WTC11 (cell line): ENCODE results near the gene AGBL1. TPM values are rescaled to one million over a fixed set of nuclear protein-coding genes. Genes with fewer than 3 reads are reported as not detected.

Experiments
- ATAC-seq: fragments of 200-7000 bp; cut with Tn5 transposase; 2 replicates; pipeline ENCODE4 v1.10.0; 2021; ENCODE audit warnings: mild to moderate bottlenecking, moderate library complexity
- CTCF ChIA-PET: fragments of 300-600 bp; sonication (Branson Sonifier 250); formaldehyde crosslinking; loops from one replicate; lab custom pipeline; 2021; ENCODE audit warnings: antibody characterized with exemption; lab: Charles Lee
- POLR2A ChIA-PET: fragments of 350-600 bp; sonication (Branson Sonifier 250); formaldehyde crosslinking; loops from one replicate; lab custom pipeline; 2021; ENCODE audit warnings: antibody characterized with exemption; lab: Charles Lee
- DNase-seq: peaks from one replicate; pipeline ENCODE4 v3.0.0; 2021; ENCODE audit warnings: low spot score
- H3K27ac Mint-ChIP-seq: 2 replicates; pipeline ENCODE4 v1.8.0; 2021; ENCODE audit warnings: mixed read lengths
- H3K27me3 Mint-ChIP-seq: 2 replicates; pipeline ENCODE4 v1.8.0; 2021; ENCODE audit warnings: low read depth, mild to moderate bottlenecking, moderate library complexity, mixed read lengths
- H3K36me3 Mint-ChIP-seq: 2 replicates; pipeline ENCODE4 v1.8.0; 2021; ENCODE audit warnings: mixed read lengths
- H3K4me1 Mint-ChIP-seq: 2 replicates; pipeline ENCODE4 v1.8.0; 2022; ENCODE audit warnings: mixed read lengths
- H3K4me3 Mint-ChIP-seq: 2 replicates; pipeline ENCODE4 v1.8.0; 2021; ENCODE audit warnings: mild to moderate bottlenecking, moderate library complexity, mixed read lengths
- H3K9me3 Mint-ChIP-seq: 2 replicates; pipeline ENCODE4 v1.8.0; 2021; ENCODE audit warnings: mixed read lengths
- ATF1 ChIP-seq: sonication (generic); formaldehyde crosslinking; IDR thresholded peaks from 2 replicates; pipeline ENCODE4 v1.8.1; 2023; ENCODE audit warnings: mild to moderate bottlenecking, moderate library complexity, missing genetic modification reagents
- CBFB ChIP-seq: sonication (generic); formaldehyde crosslinking; IDR thresholded peaks from 2 replicates; pipeline ENCODE4 v1.8.1; 2022; ENCODE audit warnings: mild to moderate bottlenecking, low read depth, missing genetic modification reagents
- ESRRA ChIP-seq: sonication (generic); formaldehyde crosslinking; IDR thresholded peaks from 2 replicates; pipeline ENCODE4 v1.8.1; 2022; ENCODE audit warnings: mild to moderate bottlenecking, missing genetic modification reagents, borderline replicate concordance
- FOXJ3 ChIP-seq: sonication (generic); formaldehyde crosslinking; IDR thresholded peaks from 2 replicates; pipeline ENCODE4 v1.9.0; 2021; ENCODE audit warnings: missing genetic modification reagents, mild to moderate bottlenecking, borderline replicate concordance
- FOXK1 ChIP-seq: sonication (generic); formaldehyde crosslinking; IDR thresholded peaks from 2 replicates; pipeline ENCODE4 v1.8.0; 2022; ENCODE audit warnings: mild to moderate bottlenecking, moderate library complexity, missing genetic modification reagents
- GRHL2 ChIP-seq: fragments of 250-450 bp; sonication (Bioruptor Pico); IDR thresholded peaks from 2 replicates; pipeline ENCODE4 v1.8.0; 2022; ENCODE audit warnings: mild to moderate bottlenecking, moderate library complexity; ENCODE audit not compliant: insufficient replicate concordance, severe bottlenecking
- GTF2I ChIP-seq: fragments of 250-450 bp; sonication (Bioruptor Pico); conservative IDR thresholded peaks from 2 replicates; pipeline ENCODE4 v1.4.0; 2021; ENCODE audit warnings: mild to moderate bottlenecking
- IRF2 ChIP-seq: sonication (generic); formaldehyde crosslinking; IDR thresholded peaks from 2 replicates; pipeline ENCODE4 v1.8.0; 2022; ENCODE audit warnings: low read depth, missing genetic modification reagents, borderline replicate concordance
- MYBL2 ChIP-seq: sonication (generic); formaldehyde crosslinking; IDR thresholded peaks from 2 replicates; pipeline ENCODE4 v1.8.1; 2023; ENCODE audit warnings: mild to moderate bottlenecking, moderate library complexity, missing genetic modification reagents
- NFATC4 ChIP-seq: fragments of 250-450 bp; sonication (Bioruptor Pico); IDR thresholded peaks from 2 replicates; pipeline ENCODE4 v1.9.0; 2021; ENCODE audit warnings: mild to moderate bottlenecking
- NR1H2 ChIP-seq: sonication (generic); formaldehyde crosslinking; IDR thresholded peaks from 2 replicates; pipeline ENCODE4 v1.9.0; 2021; ENCODE audit warnings: mild to moderate bottlenecking, moderate library complexity, missing genetic modification reagents
- RELA ChIP-seq: sonication (generic); formaldehyde crosslinking; IDR thresholded peaks from 2 replicates; pipeline ENCODE4 v1.8.1; 2022; ENCODE audit warnings: missing genetic modification reagents, mild to moderate bottlenecking, borderline replicate concordance
- RORB ChIP-seq: fragments of 250-450 bp; sonication (Bioruptor Pico); IDR thresholded peaks from 2 replicates; pipeline ENCODE4 v1.9.0; 2021; ENCODE audit warnings: mild to moderate bottlenecking
- SMAD3 ChIP-seq: sonication (generic); formaldehyde crosslinking; IDR thresholded peaks from 2 replicates; pipeline ENCODE4 v1.8.0; 2022; ENCODE audit warnings: missing genetic modification reagents, mild to moderate bottlenecking, borderline replicate concordance
- TCF7 ChIP-seq: sonication (generic); formaldehyde crosslinking; IDR thresholded peaks from 2 replicates; pipeline ENCODE4 v1.8.0; 2022; ENCODE audit warnings: mild to moderate bottlenecking, low read depth, missing genetic modification reagents, moderate library complexity
- TEAD1 ChIP-seq: sonication (generic); formaldehyde crosslinking; IDR thresholded peaks from 2 replicates; pipeline ENCODE4 v1.8.0; 2022; ENCODE audit warnings: mild to moderate bottlenecking, missing genetic modification reagents
- ZBTB21 ChIP-seq: sonication (generic); formaldehyde crosslinking; IDR thresholded peaks from 2 replicates; pipeline ENCODE4 v1.8.1; 2023; ENCODE audit warnings: mild to moderate bottlenecking, missing genetic modification reagents, borderline replicate concordance
- ZNF121 ChIP-seq: sonication (generic); formaldehyde crosslinking; IDR thresholded peaks from 2 replicates; pipeline ENCODE4 v1.8.0; 2023; ENCODE audit warnings: missing genetic modification reagents
- ZNF138 ChIP-seq: sonication (generic); formaldehyde crosslinking; conservative IDR thresholded peaks from 2 replicates; pipeline ENCODE4 v1.8.1; 2022; ENCODE audit warnings: mild to moderate bottlenecking, moderate library complexity, missing genetic modification reagents
- ZNF232 ChIP-seq: sonication (generic); formaldehyde crosslinking; IDR thresholded peaks from 2 replicates; pipeline ENCODE4 v1.8.0; 2022; ENCODE audit warnings: mild to moderate bottlenecking, missing genetic modification reagents
- ZNF423 ChIP-seq: fragments of 250-450 bp; sonication (Bioruptor Pico); IDR thresholded peaks from 2 replicates; pipeline ENCODE4 v2.1.2; 2022; ENCODE audit warnings: mild to moderate bottlenecking, moderate library complexity
- total RNA-seq: library from RNA; stranded (reverse); gene quantifications from 3 replicates; pipeline ENCODE4 v1.2.3, GENCODE V29; 2021
- TF ChIP-seq, protein P1 (sequence below): sonication (generic); formaldehyde crosslinking; IDR thresholded peaks from 2 replicates; pipeline ENCODE4 v1.8.1; 2023; ENCODE audit warnings: mild to moderate bottlenecking, missing genetic modification reagents, moderate library complexity
- TF ChIP-seq, protein P2 (sequence below): fragments of 250-450 bp; sonication (Bioruptor Pico); IDR thresholded peaks from 2 replicates; pipeline ENCODE4 v1.9.0; 2021; ENCODE audit warnings: mild to moderate bottlenecking
- TF ChIP-seq, protein P3 (sequence below): sonication (generic); formaldehyde crosslinking; IDR thresholded peaks from 2 replicates; pipeline ENCODE4 v1.8.1; 2022; ENCODE audit warnings: mild to moderate bottlenecking, moderate library complexity, missing genetic modification reagents
- TF ChIP-seq, protein P4 (sequence below): sonication (generic); formaldehyde crosslinking; IDR thresholded peaks from 2 replicates; pipeline ENCODE4 v1.8.1; 2022; ENCODE audit warnings: mild to moderate bottlenecking, missing genetic modification reagents, moderate library complexity, borderline replicate concordance
- TF ChIP-seq, protein P5 (sequence below): fragments of 250-450 bp; sonication (Bioruptor Pico); conservative IDR thresholded peaks from 2 replicates; pipeline ENCODE4 v1.9.0; 2021; ENCODE audit warnings: mild to moderate bottlenecking
- TF ChIP-seq, protein P6 (sequence below): fragments of 250-450 bp; sonication (Bioruptor Pico); IDR thresholded peaks from 2 replicates; pipeline ENCODE4 v1.9.0; 2021; ENCODE audit warnings: mild to moderate bottlenecking

The AGBL1 gene
- total RNA-seq, 1 experiment from 2014 or later = not detected

DNA sequence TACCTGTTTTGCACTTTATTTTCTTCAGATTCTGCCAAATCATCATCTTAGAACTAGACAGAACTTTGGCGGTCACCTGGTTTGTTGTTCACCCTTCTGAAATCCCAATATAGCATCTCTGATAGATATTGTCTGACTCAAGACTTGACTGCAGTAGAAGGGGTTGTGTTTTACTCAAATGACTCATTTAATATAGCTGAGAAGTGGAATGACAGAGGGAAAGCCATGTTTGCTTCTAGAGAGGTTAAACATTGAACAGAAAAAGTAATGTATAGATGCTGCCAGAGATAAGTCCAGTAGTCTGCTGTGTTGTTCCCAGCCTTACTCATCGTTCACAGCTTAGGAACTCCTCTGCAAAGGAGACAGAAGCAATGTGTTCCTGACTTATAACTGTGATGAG is 402.0 kb downstream of the AGBL1 start:
- POLR2A ChIA-PET = no interaction called here
- Mint-ChIP-seq H3K36me3 (no peaks in the 10 kb centered on the region; the same call in 1 of the 2 replicates), H3K9me3 (peaks cover 24% of the 10 kb centered on the region), H3K27ac (no peak overlapping the region), H3K4me3 (no peak overlapping the region), H3K27me3 (no peaks in the 10 kb centered on the region), H3K4me1 (no peaks in the 10 kb centered on the region)
- no peak for TF ChIP-seq RORB (CRISPR knock-in tag)
- TF ChIP-seq IRF2 (CRISPR knock-in tag) = no peak
- TF ChIP-seq, protein P1, sequence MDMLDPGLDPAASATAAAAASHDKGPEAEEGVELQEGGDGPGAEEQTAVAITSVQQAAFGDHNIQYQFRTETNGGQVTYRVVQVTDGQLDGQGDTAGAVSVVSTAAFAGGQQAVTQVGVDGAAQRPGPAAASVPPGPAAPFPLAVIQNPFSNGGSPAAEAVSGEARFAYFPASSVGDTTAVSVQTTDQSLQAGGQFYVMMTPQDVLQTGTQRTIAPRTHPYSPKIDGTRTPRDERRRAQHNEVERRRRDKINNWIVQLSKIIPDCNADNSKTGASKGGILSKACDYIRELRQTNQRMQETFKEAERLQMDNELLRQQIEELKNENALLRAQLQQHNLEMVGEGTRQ (CRISPR knock-in tag) = no peak
- TF ChIP-seq TCF7 (CRISPR knock-in tag) = no peak
- no peak for TF ChIP-seq ZNF423 (CRISPR knock-in tag)
- no peak for TF ChIP-seq ZNF232 (CRISPR knock-in tag)
- TF ChIP-seq, protein P2, sequence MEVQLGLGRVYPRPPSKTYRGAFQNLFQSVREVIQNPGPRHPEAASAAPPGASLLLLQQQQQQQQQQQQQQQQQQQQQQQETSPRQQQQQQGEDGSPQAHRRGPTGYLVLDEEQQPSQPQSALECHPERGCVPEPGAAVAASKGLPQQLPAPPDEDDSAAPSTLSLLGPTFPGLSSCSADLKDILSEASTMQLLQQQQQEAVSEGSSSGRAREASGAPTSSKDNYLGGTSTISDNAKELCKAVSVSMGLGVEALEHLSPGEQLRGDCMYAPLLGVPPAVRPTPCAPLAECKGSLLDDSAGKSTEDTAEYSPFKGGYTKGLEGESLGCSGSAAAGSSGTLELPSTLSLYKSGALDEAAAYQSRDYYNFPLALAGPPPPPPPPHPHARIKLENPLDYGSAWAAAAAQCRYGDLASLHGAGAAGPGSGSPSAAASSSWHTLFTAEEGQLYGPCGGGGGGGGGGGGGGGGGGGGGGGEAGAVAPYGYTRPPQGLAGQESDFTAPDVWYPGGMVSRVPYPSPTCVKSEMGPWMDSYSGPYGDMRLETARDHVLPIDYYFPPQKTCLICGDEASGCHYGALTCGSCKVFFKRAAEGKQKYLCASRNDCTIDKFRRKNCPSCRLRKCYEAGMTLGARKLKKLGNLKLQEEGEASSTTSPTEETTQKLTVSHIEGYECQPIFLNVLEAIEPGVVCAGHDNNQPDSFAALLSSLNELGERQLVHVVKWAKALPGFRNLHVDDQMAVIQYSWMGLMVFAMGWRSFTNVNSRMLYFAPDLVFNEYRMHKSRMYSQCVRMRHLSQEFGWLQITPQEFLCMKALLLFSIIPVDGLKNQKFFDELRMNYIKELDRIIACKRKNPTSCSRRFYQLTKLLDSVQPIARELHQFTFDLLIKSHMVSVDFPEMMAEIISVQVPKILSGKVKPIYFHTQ = no peak
- no peak for TF ChIP-seq ESRRA (CRISPR knock-in tag)
- no peak for TF ChIP-seq GTF2I (CRISPR knock-in tag)
- TF ChIP-seq, protein P3, sequence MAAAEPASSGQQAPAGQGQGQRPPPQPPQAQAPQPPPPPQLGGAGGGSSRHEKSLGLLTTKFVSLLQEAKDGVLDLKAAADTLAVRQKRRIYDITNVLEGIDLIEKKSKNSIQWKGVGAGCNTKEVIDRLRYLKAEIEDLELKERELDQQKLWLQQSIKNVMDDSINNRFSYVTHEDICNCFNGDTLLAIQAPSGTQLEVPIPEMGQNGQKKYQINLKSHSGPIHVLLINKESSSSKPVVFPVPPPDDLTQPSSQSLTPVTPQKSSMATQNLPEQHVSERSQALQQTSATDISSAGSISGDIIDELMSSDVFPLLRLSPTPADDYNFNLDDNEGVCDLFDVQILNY = no peak
- no peak for TF ChIP-seq NFATC4 (CRISPR knock-in tag)
- TF ChIP-seq GRHL2 = no peak
- TF ChIP-seq ZBTB21 = no peak
- TF ChIP-seq ATF1 (CRISPR knock-in tag) = no peak
- TF ChIP-seq FOXK1 (CRISPR knock-in tag) = no peak
- TF ChIP-seq RELA (CRISPR knock-in tag) = no peak
- ATAC-seq (no peak), DNase-seq (no peak)
- CTCF ChIA-PET = no interaction called here

DNA sequence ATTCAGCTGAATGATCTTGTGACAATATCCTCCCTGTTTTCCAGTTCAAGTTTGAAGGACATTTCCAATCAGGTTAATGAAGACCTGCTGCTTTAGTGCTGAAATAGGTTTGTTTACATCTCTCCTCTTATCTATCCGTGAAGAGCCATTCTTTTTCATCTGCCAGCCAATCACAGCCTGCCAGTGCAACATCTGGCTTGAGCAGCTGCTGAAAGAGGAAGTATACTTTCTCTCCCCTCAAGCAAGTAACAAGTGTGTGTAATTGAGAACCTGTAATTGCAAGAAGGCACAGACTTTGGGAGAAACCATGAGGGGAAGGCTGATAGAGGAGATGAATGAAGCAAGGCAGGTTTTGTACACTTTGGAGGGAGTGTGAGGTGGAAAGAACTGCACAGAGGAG is 404.3 kb downstream of the AGBL1 start:
- peaks cover 13% of the 10 kb centered on the region for H3K9me3 Mint-ChIP-seq
- H3K4me1 Mint-ChIP-seq = no peaks in the 10 kb centered on the region
- DNase-seq (no peak), ATAC-seq (no peak)
- no peak overlapping the region for H3K27ac Mint-ChIP-seq
- H3K4me3 Mint-ChIP-seq = no peak overlapping the region
- H3K36me3 Mint-ChIP-seq = no peaks in the 10 kb centered on the region; the same call in 1 of the 2 replicates
- no peaks in the 10 kb centered on the region for H3K27me3 Mint-ChIP-seq
- POLR2A ChIA-PET = no interaction called here
- CTCF ChIA-PET = no interaction called here
- no peak for TF ChIP-seq ZNF138 (CRISPR knock-in tag)
- no peak for TF ChIP-seq NR1H2 (CRISPR knock-in tag)
- no peak for TF ChIP-seq TEAD1
- no peak for TF ChIP-seq CBFB
- no peak for TF ChIP-seq RORB (CRISPR knock-in tag)
- TF ChIP-seq MYBL2 = no peak
- TF ChIP-seq, protein P4, sequence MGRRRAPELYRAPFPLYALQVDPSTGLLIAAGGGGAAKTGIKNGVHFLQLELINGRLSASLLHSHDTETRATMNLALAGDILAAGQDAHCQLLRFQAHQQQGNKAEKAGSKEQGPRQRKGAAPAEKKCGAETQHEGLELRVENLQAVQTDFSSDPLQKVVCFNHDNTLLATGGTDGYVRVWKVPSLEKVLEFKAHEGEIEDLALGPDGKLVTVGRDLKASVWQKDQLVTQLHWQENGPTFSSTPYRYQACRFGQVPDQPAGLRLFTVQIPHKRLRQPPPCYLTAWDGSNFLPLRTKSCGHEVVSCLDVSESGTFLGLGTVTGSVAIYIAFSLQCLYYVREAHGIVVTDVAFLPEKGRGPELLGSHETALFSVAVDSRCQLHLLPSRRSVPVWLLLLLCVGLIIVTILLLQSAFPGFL (CRISPR knock-in tag) = no peak
- no peak for TF ChIP-seq SMAD3 (CRISPR knock-in tag)
- TF ChIP-seq, protein P5, sequence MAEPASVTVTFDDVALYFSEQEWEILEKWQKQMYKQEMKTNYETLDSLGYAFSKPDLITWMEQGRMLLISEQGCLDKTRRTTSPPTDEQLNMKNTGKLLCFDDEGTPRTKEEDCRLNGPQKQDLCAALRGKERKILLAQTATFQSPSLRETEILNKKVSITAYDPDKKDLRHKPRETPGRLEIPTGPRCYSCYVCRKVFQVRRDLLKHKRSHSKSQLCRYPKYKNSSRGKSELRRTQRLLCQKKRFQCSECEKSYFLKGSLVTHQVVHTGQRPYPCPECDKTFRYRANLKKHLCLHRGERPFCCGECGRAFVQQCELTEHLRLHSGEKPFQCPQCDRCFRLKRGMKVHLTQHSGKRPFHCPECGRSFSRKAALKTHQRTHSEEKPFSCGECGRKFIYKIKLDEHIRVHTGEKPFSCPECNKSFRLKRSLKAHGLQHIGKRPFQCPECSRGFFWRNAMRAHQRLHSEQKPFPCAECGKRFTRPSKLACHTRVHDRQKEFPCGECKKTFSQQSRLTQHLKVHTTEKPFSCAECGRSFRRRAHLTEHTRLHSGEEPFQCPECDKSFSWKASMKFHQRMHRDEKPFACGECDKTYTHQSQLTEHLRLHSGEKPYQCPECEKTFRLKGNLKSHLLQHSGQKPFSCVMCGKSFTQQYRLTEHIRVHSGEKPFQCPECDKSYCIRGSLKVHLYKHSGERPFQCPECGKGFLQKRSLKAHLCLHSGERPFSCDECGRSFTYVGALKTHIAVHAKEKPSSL (CRISPR knock-in tag) = no peak
- TF ChIP-seq, protein P2 = no peak
- no peak for TF ChIP-seq ZNF121 (CRISPR knock-in tag)
- no peak for TF ChIP-seq FOXJ3 (CRISPR knock-in tag)
- TF ChIP-seq, protein P6, sequence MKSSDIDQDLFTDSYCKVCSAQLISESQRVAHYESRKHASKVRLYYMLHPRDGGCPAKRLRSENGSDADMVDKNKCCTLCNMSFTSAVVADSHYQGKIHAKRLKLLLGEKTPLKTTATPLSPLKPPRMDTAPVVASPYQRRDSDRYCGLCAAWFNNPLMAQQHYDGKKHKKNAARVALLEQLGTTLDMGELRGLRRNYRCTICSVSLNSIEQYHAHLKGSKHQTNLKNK (CRISPR knock-in tag) = no peak
